Adrenal gland (tissue), 12 donors: ENCODE measurements around the gene HPS4. TPM values are rescaled to one million over a fixed set of nuclear protein-coding genes. Genes with fewer than 3 reads are reported as not detected.
A peak's percentile ranks its signal among the peaks of the same experiment; 100 is the strongest.

Experiments used
- DNase-seq, 7 donors: peaks; one replicate each; pipeline ENCODE4 v3.0.0-alpha.2; 2019 to 2020
- H3K27ac ChIP-seq, 5 donors: fragments of 200-600 bp; sonication (generic) in 4 of 5; 1 replicate in 3 of 5; 2 replicates in 2 of 5; pipeline versions ENCODE4 v1.5.1 to v1.8.0; 2016 to 2020; ENCODE audit warnings: mild to moderate bottlenecking in 1 of 5
- H3K27me3 ChIP-seq: fragments of 200-600 bp; 2 replicates; pipeline ENCODE4 v1.8.0; 2021
- H3K36me3 ChIP-seq, 2 donors: fragments of 200-600 bp; replicated peaks in 1 of 2; 1 replicate in 1 of 2; 2 replicates in 1 of 2; pipeline versions ENCODE4 v1.5.1 to v1.8.0; 2018 to 2022
- H3K4me1 ChIP-seq, 2 donors: fragments of 200-600 bp; replicated peaks in 1 of 2; 1 replicate in 1 of 2; 2 replicates in 1 of 2; pipeline versions ENCODE4 v1.5.1 to v1.8.0; 2018 to 2021
- H3K4me3 ChIP-seq, 4 donors: fragments of 200-600 bp; sonication (generic) in 3 of 4; one replicate each; pipeline ENCODE4 v1.5.1; 2016 to 2018
- H3K9me3 ChIP-seq, 3 donors: fragments of 200-600 bp; sonication (generic) in 1 of 3; replicated peaks in 1 of 3; 1 replicate in 2 of 3; 2 replicates in 1 of 3; pipeline versions ENCODE4 v1.5.1 to v1.8.0; 2016 to 2021
- CTCF ChIP-seq, 6 experiments: fragments of 450-650 bp in 4 of 6; fragments of 200-600 bp in 2 of 6; sonication (generic) in 1 of 6; IDR thresholded peaks; 1 replicate in 5 of 6; 2 replicates in 1 of 6; pipeline versions ENCODE4 v1.5.1 to v1.8.0; 2016 to 2021; ENCODE audit warnings: antibody characterized with exemption in 6 of 6, mild to moderate bottlenecking in 2 of 6, moderate library complexity in 1 of 6
- POLR2A ChIP-seq, 2 donors: fragments of 450-650 bp; IDR thresholded peaks; one replicate each; pipeline ENCODE4 v1.6.1; 2017; ENCODE audit warnings: antibody characterized with exemption in 2 of 2, mild to moderate bottlenecking in 2 of 2, moderate library complexity in 1 of 2
- WGBS, 4 donors: extraction: QIAGEN DNeasy Blood & Tissue Kit in 2 of 4; methylation state at CpG; one replicate each; pipeline versions ENCODE4 v1.1.5 to v1.1.7; 2013 to 2017; 5-methylcytosine and 5-hydroxymethylcytosine counted together
- intact Hi-C, 2 donors: fragments of 100-400 bp; cut with DNase I; formaldehyde crosslinking; loops; one replicate each; pipeline versions ENCODE4 v1.14.1 to v1.15.0; 2022 to 2023
- polyA plus RNA-seq, 3 donors: library from polyadenylated mRNA; stranded (reverse); fragments of 200-250 nt in 2 of 3; fragments of 350-450 nt in 1 of 3; fragmentation: Illumina TruSeq in 1 of 3; extraction: RNeasy Lipid Tissue Mini Kit (QIAGEN cat#74804) in 1 of 3; gene quantifications; one replicate each; pipeline ENCODE4 v1.2.3, GENCODE V29; 2013 to 2014
- total RNA-seq, 9 donors: library from RNA; depleted of rRNA in 4 of 9; stranded (reverse); fragments of >200 nt in 4 of 9; fragments of 120-200 nt in 1 of 9; fragmentation: NEBNext Ultra II Directional in 1 of 9; extraction: Animal tissue kit (Norgen Biotek cat#: 25700) in 1 of 9; gene quantifications; one replicate each; pipeline versions ENCODE4 v1.1.0 to v1.2.4, GENCODE V29; 2013 to 2023
- donor health status: healthy with polysubstance abuse.
- donor health status: Bipolar disorder and iron deficiency.
- donor health status: DM: yes; HTN: yes; CAD: no.
- donor health status: DM: no; HTN: no; CAD: no.
- donor health status: DM: no; HTN: no; CAD: no.
- donor health status: DM: yes; HTN: yes; CAD: no.

The HPS4 gene
- total and polyA plus RNA-seq, 12 donors: 19.9 to 38.6 (median 31.9) TPM

- H3K27ac ChIP-seq: no peak overlapping the region
These were observed 45.7 kb downstream of the HPS4 start for GRCh38 chr22:26437694-26438392.

GRCh38 chr22:26436903-26437515 lies 46.6 kb downstream of the HPS4 start:
- intact Hi-C loops: no loop called here
- 73 to 81% (median 80%) methylated on average over 9 to 11 of the region's 11 CpGs for WGBS, 4 donors

More at GRCh38 chr22:26437694-26438392, 45.7 kb downstream of the HPS4 start:
- Histone ChIP-seq H3K9me3 (no peaks in the 10 kb centered on the region), H3K4me1 (no peaks in the 10 kb centered on the region), H3K4me3 (no peak overlapping the region), H3K27me3 (no peaks in the 10 kb centered on the region), H3K36me3 (no peaks in the 10 kb centered on the region)
- DNase-seq: peak in 1 of 7 donors; percentile 20
- no peak for TF ChIP-seq POLR2A (IDR thresholded peaks at IDR 0.05)
- TF ChIP-seq CTCF (IDR thresholded peaks at IDR 0.05): no peak
- intact Hi-C loops: no loop called here
- 84 to 90% (median 88%) methylated on average over 10 to 14 of the region's 14 CpGs for WGBS, 4 donors

GRCh38 chr22:26435327-26436093 lies 48.1 kb downstream of the HPS4 start:
- peak in 1 of 7 donors; percentile 40 for DNase-seq
- H3K9me3 ChIP-seq: no peaks in the 10 kb centered on the region
- H3K4me3 ChIP-seq: no peak overlapping the region
- H3K27me3 ChIP-seq: no peaks in the 10 kb centered on the region
- intact Hi-C loops: no loop called here
- WGBS, 4 donors: 60 to 72% (median 64%) methylated on average over 11 of the region's 11 CpGs
- TF ChIP-seq CTCF (IDR thresholded peaks at IDR 0.05) (no peak), POLR2A (IDR thresholded peaks at IDR 0.05) (no peak)
- H3K4me1 ChIP-seq: no peaks in the 10 kb centered on the region
- H3K27ac ChIP-seq: no peak overlapping the region
- H3K36me3 ChIP-seq: no peaks in the 10 kb centered on the region

More at GRCh38 chr22:26436903-26437515, 46.6 kb downstream of the HPS4 start:
- Histone ChIP-seq H3K4me3 (no peak overlapping the region), H3K36me3 (no peaks in the 10 kb centered on the region), H3K27ac (no peak overlapping the region), H3K27me3 (no peaks in the 10 kb centered on the region), H3K9me3 (no peaks in the 10 kb centered on the region), H3K4me1 (no peaks in the 10 kb centered on the region)
- TF ChIP-seq CTCF (IDR thresholded peaks at IDR 0.05) (no peak), POLR2A (IDR thresholded peaks at IDR 0.05) (no peak)
- peak in 1 of 7 donors; percentile 35 for DNase-seq

GRCh38 chr22:26433805-26434204 lies 49.8 kb downstream of the HPS4 start:
- H3K4me3 ChIP-seq: no peak overlapping the region
- no peak for DNase-seq
- 91 to 92% (median 92%) methylated on average over 9 to 25 of the region's 25 CpGs for WGBS, 4 donors
- H3K9me3 ChIP-seq: no peaks in the 10 kb centered on the region
- H3K27ac ChIP-seq: no peak overlapping the region
- no peaks in the 10 kb centered on the region for H3K4me1 ChIP-seq
- H3K27me3 ChIP-seq: no peaks in the 10 kb centered on the region
- intact Hi-C loops: no loop called here
- H3K36me3 ChIP-seq: no peaks in the 10 kb centered on the region
- no peak for TF ChIP-seq CTCF (IDR thresholded peaks at IDR 0.05)
- no peak for TF ChIP-seq POLR2A (IDR thresholded peaks at IDR 0.05)
